NCI-H146 (cell line): ENCODE measurements around the gene CKS2.
A peak's percentile ranks its signal among the peaks of the same experiment; 100 is the strongest.
"Not testable (repeated sequence)": the region's sequence is repeated elsewhere in the genome, so short reads cannot be mapped to it uniquely, and the experiment has no call there.

Experiments
- DNase-seq: peaks from one replicate; lab custom pipeline; 2025; lab: John Stamatoyannopoulos, UW

The CKS2 gene

GRCh38 chr9:89311346-89312221, 589 bp downstream of the CKS2 start:
- no peak for DNase-seq

- no peak for DNase-seq
Observed at GRCh38 chr9:89312222-89312571, 1.2 kb downstream of the CKS2 start.

- no peak for DNase-seq
Observed at GRCh38 chr9:89313842-89314241, 2.8 kb downstream of the CKS2 start.

GRCh38 chr9:89314955-89315354, 4.0 kb downstream of the CKS2 start:
- DNase-seq, result no peak

GRCh38 chr9:89315482-89315881, 4.5 kb downstream of the CKS2 start:
- no peak for DNase-seq

GRCh38 chr9:89317282-89317681, 6.3 kb downstream of the CKS2 start:
- DNase-seq, result no peak

GRCh38 chr9:89318123-89319014, 7.4 kb downstream of the CKS2 start, which contains the start of gene SECISBP2:
Gene SECISBP2, plus strand, starts transcription at chr9:89318500. Its CDS starts 77 bp downstream, at chr9:89318577.
- DNase-seq, result peak; percentile 92

- DNase-seq, result no peak
Observed at GRCh38 chr9:89319015-89319905, 8.3 kb downstream of the CKS2 start.

GRCh38 chr9:89323390-89323789, 12.4 kb downstream of the CKS2 start:
- DNase-seq, result no peak

GRCh38 chr9:89325733-89326132, 14.7 kb downstream of the CKS2 start:
- DNase-seq, result no peak

GRCh38 chr9:89328064-89328463, 17.1 kb downstream of the CKS2 start:
- DNase-seq, result no peak

- DNase-seq, result no peak
Observed at GRCh38 chr9:89329917-89330316, 18.9 kb downstream of the CKS2 start.

- DNase-seq, result no peak
Observed at GRCh38 chr9:89330513-89330912, 19.5 kb downstream of the CKS2 start.

- no peak for DNase-seq
Observed at GRCh38 chr9:89339807-89340206, 28.8 kb downstream of the CKS2 start.

GRCh38 chr9:89340332-89340731, 29.3 kb downstream of the CKS2 start:
- no peak for DNase-seq

GRCh38 chr9:89342213-89342612, 31.2 kb downstream of the CKS2 start:
- DNase-seq, result no peak

- DNase-seq, result no peak
Observed at GRCh38 chr9:89342948-89343347, 32.0 kb downstream of the CKS2 start.

GRCh38 chr9:89343812-89344211, 32.8 kb downstream of the CKS2 start:
- not testable (repeated sequence) for DNase-seq

- no peak for DNase-seq
Observed at GRCh38 chr9:89345476-89345875, 34.5 kb downstream of the CKS2 start.

- no peak for DNase-seq
Observed at GRCh38 chr9:89346696-89347095, 35.7 kb downstream of the CKS2 start.

GRCh38 chr9:89347651-89348050, 36.7 kb downstream of the CKS2 start:
- DNase-seq, result no peak

GRCh38 chr9:89349607-89350006, 38.6 kb downstream of the CKS2 start:
- DNase-seq, result no peak
